Measurements from ENCODE around the gene CENPS.

CENPS gene

GRCh38 chr1:10438677-10439163 lies 8.5 kb downstream of the CENPS start:
- no peak for ATAC-seq
- no peak for TF ChIP-seq POU6F1 (CRISPR knock-in tag; IDR thresholded peaks at IDR 0.05; ENCODE audit: borderline replicate concordance, low read depth)

- TF ChIP-seq TOX (CRISPR knock-in tag; IDR thresholded peaks at IDR 0.05; ENCODE audit: borderline replicate concordance) = no peak
- TF ChIP-seq ISL1 (CRISPR knock-in tag; IDR thresholded peaks at IDR 0.05) = no peak
- no peak for TF ChIP-seq ZFP3 (CRISPR knock-in tag; IDR thresholded peaks at IDR 0.05)
- no peak for TF ChIP-seq ZNF70 (CRISPR knock-in tag; IDR thresholded peaks at IDR 0.05)
- no peak for TF ChIP-seq PPARA (CRISPR knock-in tag; IDR thresholded peaks at IDR 0.05; ENCODE audit: borderline replicate concordance)
- no peak for TF ChIP-seq GLIS3 (CRISPR knock-in tag; IDR thresholded peaks at IDR 0.05)
- TF ChIP-seq TCF4 (CRISPR knock-in tag; IDR thresholded peaks at IDR 0.05; ENCODE audit: borderline replicate concordance) = no peak
- no peak for TF ChIP-seq POU6F1 (CRISPR knock-in tag; IDR thresholded peaks at IDR 0.05; ENCODE audit: borderline replicate concordance, low read depth)
- TF ChIP-seq ZNF565 (CRISPR knock-in tag; conservative IDR thresholded peaks at IDR 0.05; ENCODE audit: low read depth) = no peak
- no peak for TF ChIP-seq ARNTL (CRISPR knock-in tag; IDR thresholded peaks at IDR 0.05; ENCODE audit: borderline replicate concordance, low read depth)
- no peak for TF ChIP-seq CREB5 (CRISPR knock-in tag; IDR thresholded peaks at IDR 0.05; ENCODE audit: low read depth)
- no peak for TF ChIP-seq BACH2 (CRISPR knock-in tag; IDR thresholded peaks at IDR 0.05; ENCODE audit: borderline replicate concordance)
- TF ChIP-seq CSRNP3 (CRISPR knock-in tag; IDR thresholded peaks at IDR 0.05) = no peak
- TF ChIP-seq RARB (CRISPR knock-in tag; IDR thresholded peaks at IDR 0.05) = no peak
- TF ChIP-seq OSR1 (CRISPR knock-in tag; IDR thresholded peaks at IDR 0.05) = no peak
- no peak for TF ChIP-seq PATZ1 (CRISPR knock-in tag; IDR thresholded peaks at IDR 0.05; ENCODE audit: borderline replicate concordance)
- no peak for TF ChIP-seq TSHZ2 (CRISPR knock-in tag; IDR thresholded peaks at IDR 0.05)
- ATAC-seq = no peak
Measured at GRCh38 chr1:10440305-10440704, 10.1 kb downstream of the CENPS start.

- no peak for ATAC-seq
- TF ChIP-seq SNAI2 (CRISPR knock-in tag; IDR thresholded peaks at IDR 0.05) (no peak), ZFP30 (CRISPR knock-in tag; IDR thresholded peaks at IDR 0.05) (no peak), PPARA (CRISPR knock-in tag; IDR thresholded peaks at IDR 0.05; ENCODE audit: borderline replicate concordance) (no peak), ISL1 (CRISPR knock-in tag; IDR thresholded peaks at IDR 0.05) (no peak), TOX (CRISPR knock-in tag; IDR thresholded peaks at IDR 0.05; ENCODE audit: borderline replicate concordance) (no peak), ZNF70 (CRISPR knock-in tag; IDR thresholded peaks at IDR 0.05) (no peak), RARB (CRISPR knock-in tag; IDR thresholded peaks at IDR 0.05) (no peak), ZNF565 (CRISPR knock-in tag; conservative IDR thresholded peaks at IDR 0.05; ENCODE audit: low read depth) (no peak), OSR1 (CRISPR knock-in tag; IDR thresholded peaks at IDR 0.05) (no peak), ARNTL (CRISPR knock-in tag; IDR thresholded peaks at IDR 0.05; ENCODE audit: borderline replicate concordance, low read depth) (no peak), ZNF8 (CRISPR knock-in tag; IDR thresholded peaks at IDR 0.05) (no peak), CSDC2 (CRISPR knock-in tag; IDR thresholded peaks at IDR 0.05) (no peak), PATZ1 (CRISPR knock-in tag; IDR thresholded peaks at IDR 0.05; ENCODE audit: borderline replicate concordance) (no peak), BACH2 (CRISPR knock-in tag; IDR thresholded peaks at IDR 0.05; ENCODE audit: borderline replicate concordance) (no peak), ESRRG (CRISPR knock-in tag; IDR thresholded peaks at IDR 0.05) (no peak), TCF4 (CRISPR knock-in tag; IDR thresholded peaks at IDR 0.05; ENCODE audit: borderline replicate concordance) (no peak), ZC3H10 (CRISPR knock-in tag; IDR thresholded peaks at IDR 0.05) (no peak), CREB5 (CRISPR knock-in tag; IDR thresholded peaks at IDR 0.05; ENCODE audit: low read depth) (no peak)
Measured at GRCh38 chr1:10440794-10441193, 10.6 kb downstream of the CENPS start.

Data from SK-N-SH treated with all-trans-retinoic acid at 6 μM for 48 hours (cell line).